Effector memory CD8-positive, alpha-beta T cell (primary cell): ENCODE data around the gene CCT7.

Experiments used
- ATAC-seq: fragments of 150-1000 bp; cut with Tn5 transposase; replicated peaks from 2 replicates; pipeline ENCODE4 v1.10.0; 2021; ENCODE audit warnings: mild to moderate bottlenecking, moderate library complexity
- DNase-seq, 3 experiments: peaks; one replicate each; pipeline ENCODE4 v3.0.0; 2021
- H3K27ac Mint-ChIP-seq, 2 donors: one replicate each; pipeline ENCODE4 v1.8.0; 2022; ENCODE audit warnings: mild to moderate bottlenecking in 2 of 2, mixed read lengths in 2 of 2, moderate library complexity in 2 of 2
- H3K27me3 Mint-ChIP-seq, 2 donors: one replicate each; pipeline ENCODE4 v1.8.0; 2022; ENCODE audit warnings: mixed read lengths in 2 of 2
- H3K36me3 Mint-ChIP-seq: one replicate; pipeline ENCODE4 v1.8.0; 2022; ENCODE audit warnings: mild to moderate bottlenecking, moderate library complexity, mixed read lengths; ENCODE audit not compliant: insufficient read depth
- H3K4me1 Mint-ChIP-seq, 2 donors: one replicate each; pipeline ENCODE4 v1.8.0; 2022; ENCODE audit warnings: low read depth in 2 of 2, mixed read lengths in 2 of 2
- H3K4me3 Mint-ChIP-seq, 2 donors: one replicate each; pipeline ENCODE4 v1.8.0; 2022; ENCODE audit warnings: mild to moderate bottlenecking in 2 of 2, mixed read lengths in 2 of 2, moderate library complexity in 2 of 2
- H3K9me3 Mint-ChIP-seq, 2 donors: one replicate each; pipeline ENCODE4 v1.8.0; 2022; ENCODE audit warnings: mixed read lengths in 2 of 2

CCT7 gene

GRCh38 chr2:73235315-73236028 lies 1.4 kb downstream of the CCT7 start:
- H3K36me3 Mint-ChIP-seq, result peaks cover 33% of the 10 kb centered on the region

GRCh38 chr2:73237168-73237567 lies 3.1 kb downstream of the CCT7 start:
- Mint-ChIP-seq H3K4me1 (peaks cover 36 to 37% of the 10 kb centered on the region in 2 donors), H3K9me3 (no peaks in the 10 kb centered on the region), H3K36me3 (peaks cover 46% of the 10 kb centered on the region), H3K4me3 (no peak overlapping the region), H3K27ac (peak overlapping the region in 1 of 2 donors; percentile 22), H3K27me3 (no peaks in the 10 kb centered on the region)
- DNase-seq (no peak), ATAC-seq (no peak)

More at GRCh38 chr2:73235315-73236028, 1.4 kb downstream of the CCT7 start:
- H3K4me1 Mint-ChIP-seq, result peaks cover 36 to 39% of the 10 kb centered on the region in 2 donors
- H3K4me3 Mint-ChIP-seq, result peak overlapping the region; percentile 96 to 99
- no peaks in the 10 kb centered on the region for H3K27me3 Mint-ChIP-seq
- H3K9me3 Mint-ChIP-seq, result no peaks in the 10 kb centered on the region
- ATAC-seq (no peak), DNase-seq (peak in 1 of 3 experiments; percentile 6)
- peak overlapping the region; percentile 97 to 98 for H3K27ac Mint-ChIP-seq

GRCh38 chr2:73238149-73238548 lies 4.0 kb downstream of the CCT7 start:
- H3K9me3 Mint-ChIP-seq, result no peaks in the 10 kb centered on the region
- no peak for ATAC-seq
- H3K27me3 Mint-ChIP-seq, result no peaks in the 10 kb centered on the region
- H3K4me1 Mint-ChIP-seq, result peaks cover 34 to 38% of the 10 kb centered on the region in 2 donors
- no peak for DNase-seq
- H3K4me3 Mint-ChIP-seq, result no peak overlapping the region
- peaks cover 52% of the 10 kb centered on the region for H3K36me3 Mint-ChIP-seq
- peak overlapping the region; percentile 63 to 76 for H3K27ac Mint-ChIP-seq

GRCh38 chr2:73238976-73239375 lies 4.9 kb downstream of the CCT7 start:
- Mint-ChIP-seq H3K27me3 (no peaks in the 10 kb centered on the region), H3K36me3 (peaks cover 51% of the 10 kb centered on the region), H3K9me3 (no peaks in the 10 kb centered on the region), H3K4me1 (peaks cover 32 to 40% of the 10 kb centered on the region in 2 donors), H3K27ac (peak overlapping the region; percentile 63 to 68), H3K4me3 (no peak overlapping the region)
- no peak for ATAC-seq
- no peak for DNase-seq

GRCh38 chr2:73239776-73240175 lies 5.7 kb downstream of the CCT7 start:
- Mint-ChIP-seq H3K4me3 (no peak overlapping the region), H3K27me3 (no peaks in the 10 kb centered on the region), H3K27ac (peak overlapping the region; percentile 63 to 68), H3K9me3 (no peaks in the 10 kb centered on the region), H3K4me1 (peaks cover 28 to 38% of the 10 kb centered on the region in 2 donors), H3K36me3 (peaks cover 47% of the 10 kb centered on the region)
- no peak for ATAC-seq
- DNase-seq, result no peak

- Mint-ChIP-seq H3K4me1 (peaks cover 8 to 26% of the 10 kb centered on the region in 2 donors), H3K36me3 (peaks cover 75% of the 10 kb centered on the region), H3K4me3 (no peak overlapping the region), H3K27me3 (no peaks in the 10 kb centered on the region), H3K27ac (no peak overlapping the region), H3K9me3 (no peaks in the 10 kb centered on the region)
- DNase-seq (no peak), ATAC-seq (no peak)
Measured at GRCh38 chr2:73243884-73244570, 9.9 kb downstream of the CCT7 start.

- H3K27me3 Mint-ChIP-seq, result no peaks in the 10 kb centered on the region
- no peak for ATAC-seq
- no peaks in the 10 kb centered on the region for H3K9me3 Mint-ChIP-seq
- H3K4me1 Mint-ChIP-seq, result peaks cover 4 to 21% of the 10 kb centered on the region in 2 donors
- DNase-seq, result no peak
- H3K4me3 Mint-ChIP-seq, result no peak overlapping the region
- no peak overlapping the region for H3K27ac Mint-ChIP-seq
- H3K36me3 Mint-ChIP-seq, result peaks cover 80% of the 10 kb centered on the region
Measured at GRCh38 chr2:73244580-73244979, 10.5 kb downstream of the CCT7 start.

- Mint-ChIP-seq H3K4me3 (no peak overlapping the region), H3K9me3 (no peaks in the 10 kb centered on the region), H3K27me3 (no peaks in the 10 kb centered on the region), H3K36me3 (peaks cover 79% of the 10 kb centered on the region), H3K27ac (no peak overlapping the region), H3K4me1 (peaks cover 2 to 18% of the 10 kb centered on the region in 2 donors)
- no peak for ATAC-seq
- DNase-seq, result no peak
Measured at GRCh38 chr2:73246850-73247249, 12.7 kb downstream of the CCT7 start.

- H3K4me1 Mint-ChIP-seq, result peaks cover 0 to 14% of the 10 kb centered on the region in 2 donors
- no peak overlapping the region for H3K4me3 Mint-ChIP-seq
- no peaks in the 10 kb centered on the region for H3K27me3 Mint-ChIP-seq
- DNase-seq (no peak), ATAC-seq (no peak)
- peak overlapping the region in 1 of 2 donors; percentile 13 for H3K27ac Mint-ChIP-seq
- no peaks in the 10 kb centered on the region for H3K9me3 Mint-ChIP-seq
- peaks cover 63% of the 10 kb centered on the region for H3K36me3 Mint-ChIP-seq
Measured at GRCh38 chr2:73249636-73250035, 15.5 kb downstream of the CCT7 start.

- no peak for DNase-seq
- Mint-ChIP-seq H3K9me3 (no peaks in the 10 kb centered on the region), H3K27me3 (no peaks in the 10 kb centered on the region), H3K27ac (no peak overlapping the region), H3K4me1 (peaks cover 0 to 9% of the 10 kb centered on the region in 2 donors), H3K36me3 (peaks cover 57% of the 10 kb centered on the region), H3K4me3 (no peak overlapping the region)
- no peak for ATAC-seq
Measured at GRCh38 chr2:73250872-73251846, 17.1 kb downstream of the CCT7 start.

GRCh38 chr2:73252238-73253027 lies 18.3 kb downstream of the CCT7 start:
- ATAC-seq (no peak), DNase-seq (no peak)
- H3K9me3 Mint-ChIP-seq, result no peaks in the 10 kb centered on the region
- H3K4me1 Mint-ChIP-seq, result peaks cover 1 to 4% of the 10 kb centered on the region in 2 donors
- H3K27ac Mint-ChIP-seq, result no peak overlapping the region
- H3K4me3 Mint-ChIP-seq, result no peak overlapping the region
- H3K27me3 Mint-ChIP-seq, result no peaks in the 10 kb centered on the region
- H3K36me3 Mint-ChIP-seq, result peaks cover 45% of the 10 kb centered on the region

- no peak for ATAC-seq
- Mint-ChIP-seq H3K36me3 (peaks cover 35% of the 10 kb centered on the region), H3K27ac (peak overlapping the region; percentile 44 to 63), H3K27me3 (no peaks in the 10 kb centered on the region), H3K9me3 (no peaks in the 10 kb centered on the region), H3K4me1 (peaks cover 3 to 4% of the 10 kb centered on the region in 2 donors), H3K4me3 (no peak overlapping the region)
- DNase-seq, result no peak
Measured at GRCh38 chr2:73253400-73253799, 19.3 kb downstream of the CCT7 start.
